ENCODE results near the gene MYL10. TPM values are rescaled to one million over a fixed set of nuclear protein-coding genes. Genes with fewer than 3 reads are reported as not detected.

The MYL10 gene
- total and polyA plus RNA-seq, 2 experiments from 2014 or later = 1.3 TPM; not detected in 1

- Histone ChIP-seq H4K20me1 (replicated peaks; ENCODE audit: insufficient read depth) (no peaks in the 10 kb centered on the region), H3K27ac (ENCODE audit: low read depth) (no peak overlapping the region), H3F3A (replicated peaks; ENCODE audit: low read depth) (no peaks in the 10 kb centered on the region), H3K4me2 (no peak overlapping the region), H3K79me2 (replicated peaks; ENCODE audit: insufficient read depth) (no peaks in the 10 kb centered on the region), H3K27me3 (ENCODE audit: insufficient read depth) (no peaks in the 10 kb centered on the region), H3K4me1 (ENCODE audit: insufficient read depth) (peaks cover 10% of the 10 kb centered on the region), H3K36me3 (ENCODE audit: insufficient read depth) (no peaks in the 10 kb centered on the region), H3K9me2 (ENCODE audit: insufficient read depth) (no peaks in the 10 kb centered on the region), H2AFZ (no peak overlapping the region), H3K4me3 (no peak overlapping the region)
- H3K27ac Mint-ChIP-seq = no peak overlapping the region
- no peaks in the 10 kb centered on the region for H3K36me3 Mint-ChIP-seq (ENCODE audit: low read depth)
- peaks cover 11% of the 10 kb centered on the region for H3K4me1 Mint-ChIP-seq
- TF ChIP-seq CREB1 (CRISPR knock-in tag; IDR thresholded peaks at IDR 0.05; ENCODE audit: low read depth) (no peak), NANOG (IDR thresholded peaks at IDR 0.05; ENCODE audit: borderline replicate concordance) (no peak), CTCF (conservative IDR thresholded peaks at IDR 0.05; ENCODE audit: low read depth in 2 of 2) (no peak), ZNF331 (CRISPR knock-in tag; IDR thresholded peaks at IDR 0.05; ENCODE audit: low read depth) (no peak), REST (IDR thresholded peaks at IDR 0.05; ENCODE audit: unreplicated experiment) (no peak), ETS1 (IDR thresholded peaks at IDR 0.05) (no peak), EZH2phosphoT487 (IDR thresholded peaks at IDR 0.05; ENCODE audit: unreplicated experiment) (no peak), EZH2 (IDR thresholded peaks at IDR 0.05; ENCODE audit: low read depth, unreplicated experiment) (no peak), JUNB (IDR thresholded peaks at IDR 0.05; ENCODE audit: unreplicated experiment) (no peak), ZNF462 (CRISPR knock-in tag; IDR thresholded peaks at IDR 0.05) (no peak), POLR2AphosphoS5 (IDR thresholded peaks at IDR 0.05; ENCODE audit: low read depth) (no peak), STAT1 (IDR thresholded peaks at IDR 0.05; ENCODE audit: unreplicated experiment) (no peak), ZNF114 (CRISPR knock-in tag; IDR thresholded peaks at IDR 0.05) (no peak)
- no peak for DNase-seq (ENCODE audit: low spot score)
- peaks cover 10% of the 10 kb centered on the region for H3K27me3 Mint-ChIP-seq (ENCODE audit: insufficient read depth, low read depth, poor library complexity)
- H3K9me3 Mint-ChIP-seq = peaks cover 3% of the 10 kb centered on the region; the same call in 1 of the 3 replicates
- H3K4me3 Mint-ChIP-seq = no peak overlapping the region
- ATAC-seq = no peak
These were observed 28.1 kb upstream of the MYL10 start for GRCh38 chr7:101657171-101657570.

Measured in GM23338 (cell line).